K562 (cell line): ENCODE data around the gene PRUNE1. TPM values are rescaled to one million over a fixed set of nuclear protein-coding genes. Genes with fewer than 3 reads are reported as not detected.

ENCODE experiments used
- BCOR ChIP-seq: fragments of 450-650 bp; IDR thresholded peaks from 2 replicates; pipeline ENCODE4 v1.6.1; 2016
- BHLHE40 ChIP-seq: IDR thresholded peaks from 2 replicates; pipeline ENCODE4 v1.6.1; 2011; ENCODE audit warnings: low read length, improper control_type of control experiment
- CEBPB ChIP-seq: fragments of 450-650 bp; IDR thresholded peaks from 2 replicates; pipeline ENCODE4 v1.6.1; 2016; ENCODE audit warnings: missing genetic modification characterization, missing compliant biosample characterization
- CEBPG ChIP-seq, 3 experiments: fragments of 200-800 bp in 1 of 3; sonication (Bioruptor generic) in 1 of 3; sonication (generic) in 1 of 3; formaldehyde crosslinking in 1 of 3; IDR thresholded peaks in 2 of 3; conservative IDR thresholded peaks in 1 of 3; 2 replicates each; pipeline versions ENCODE4 v1.6.1 to v1.8.0; 2016 to 2022; ENCODE audit warnings: missing compliant biosample characterization in 2 of 3, missing genetic modification characterization in 2 of 3, mild to moderate bottlenecking in 1 of 3, missing genetic modification reagents in 1 of 3
- EGR1 ChIP-seq: fragments of 450-650 bp; conservative IDR thresholded peaks from 2 replicates; pipeline ENCODE4 v1.6.1; 2017; ENCODE audit warnings: mild to moderate bottlenecking
- HDAC1 ChIP-seq, 2 experiments: fragments of 450-650 bp; IDR thresholded peaks; 2 replicates each; pipeline ENCODE4 v1.6.1; 2016 to 2017; ENCODE audit warnings: inconsistent platforms in 1 of 2, mild to moderate bottlenecking in 1 of 2, moderate library complexity in 1 of 2
- IFI16 ChIP-seq: fragments of 250-450 bp; sonication (Bioruptor Pico); IDR thresholded peaks from 2 replicates; pipeline ENCODE4 v2.1.2; 2022; ENCODE audit warnings: mild to moderate bottlenecking, inconsistent platforms
- KLF13 ChIP-seq: fragments of 450-650 bp; IDR thresholded peaks from 2 replicates; pipeline ENCODE4 v1.6.1; 2016; ENCODE audit warnings: missing genetic modification characterization, low read depth, mild to moderate bottlenecking, missing compliant biosample characterization, moderate library complexity, borderline replicate concordance
- MBD2 ChIP-seq: sonication (generic); IDR thresholded peaks from 2 replicates; pipeline ENCODE4 v1.6.1; 2016; ENCODE audit warnings: low read depth, borderline replicate concordance
- MECOM ChIP-seq: fragments of 250-450 bp; sonication (Bioruptor Pico); IDR thresholded peaks from 2 replicates; pipeline ENCODE4 v1.8.0; 2022; ENCODE audit warnings: inconsistent platforms
- NONO ChIP-seq, 2 experiments: fragments of 200-400 bp in 1 of 2; fragments of 450-650 bp in 1 of 2; formaldehyde crosslinking in 1 of 2; IDR thresholded peaks; 2 replicates each; pipeline ENCODE4 v1.6.1; 2017; ENCODE audit warnings: low read depth in 2 of 2, mild to moderate bottlenecking in 2 of 2, moderate library complexity in 2 of 2, low read length in 1 of 2
- NR1H2 ChIP-seq: sonication (generic); formaldehyde crosslinking; IDR thresholded peaks from 2 replicates; pipeline ENCODE4 v1.4.0; 2020; ENCODE audit warnings: mild to moderate bottlenecking, missing genetic modification reagents
- PHB ChIP-seq: fragments of 250-450 bp; sonication (Bioruptor Pico); IDR thresholded peaks from 2 replicates; pipeline ENCODE4 v1.5.0; 2021
- POLR2G ChIP-seq: fragments of 200-400 bp; formaldehyde crosslinking; IDR thresholded peaks from 2 replicates; pipeline ENCODE4 v1.6.1; 2017; ENCODE audit warnings: low read depth, mild to moderate bottlenecking, antibody characterized with exemption, low read length, moderate library complexity
- RBBP5 ChIP-seq: fragments of 200-600 bp; sonication (generic); IDR thresholded peaks from 2 replicates; pipeline ENCODE4 v1.6.1; 2012; ENCODE audit warnings: borderline replicate concordance, mild to moderate bottlenecking, low read length, control low read depth, inconsistent platforms; ENCODE audit not compliant: insufficient read depth, poor library complexity, severe bottlenecking
- RCOR1 ChIP-seq, 2 experiments: IDR thresholded peaks; 2 replicates each; pipeline ENCODE4 v1.6.1; 2012; ENCODE audit warnings: low read depth in 2 of 2, low read length in 2 of 2, borderline replicate concordance in 1 of 2, improper control_type of control experiment in 1 of 2
- RNF219 ChIP-seq: fragments of 250-450 bp; sonication (Bioruptor Pico); IDR thresholded peaks from 2 replicates; pipeline ENCODE4 v1.5.0; 2022; ENCODE audit warnings: mild to moderate bottlenecking
- SMARCA4 ChIP-seq: fragments of 450-650 bp; IDR thresholded peaks from 2 replicates; pipeline ENCODE4 v1.6.1; 2016
- SNRNP70 ChIP-seq: fragments of 200-400 bp; formaldehyde crosslinking; optimal IDR thresholded peaks from 2 replicates; pipeline ENCODE3; 2017; ENCODE audit warnings: low read depth, low read length
- SPI1 ChIP-seq: IDR thresholded peaks from 2 replicates; pipeline ENCODE4 v1.6.1; 2011; ENCODE audit warnings: low read depth, low read length, control low read depth, borderline replicate concordance
- STAT5B ChIP-seq: fragments of 250-450 bp; sonication (Bioruptor Pico); IDR thresholded peaks from 2 replicates; pipeline ENCODE4 v1.8.0; 2021; ENCODE audit warnings: mild to moderate bottlenecking, inconsistent platforms
- ZNF140 ChIP-seq: fragments of 250-450 bp; sonication (Bioruptor Pico); IDR thresholded peaks from 2 replicates; pipeline ENCODE4 v1.8.0; 2021; ENCODE audit warnings: moderate library complexity, mild to moderate bottlenecking, inconsistent platforms
- ZNF280A ChIP-seq: fragments of 450-650 bp; IDR thresholded peaks from 2 replicates; pipeline ENCODE4 v1.6.1; 2018; ENCODE audit warnings: mild to moderate bottlenecking, low read depth; ENCODE audit not compliant: partially characterized antibody
- ZNF408 ChIP-seq: fragments of 250-450 bp; sonication (Bioruptor Pico); IDR thresholded peaks from 2 replicates; pipeline ENCODE4 v1.4.0; 2020; ENCODE audit warnings: low read depth, mild to moderate bottlenecking, moderate library complexity
- ZNF584 ChIP-seq: fragments of 200-800 bp; sonication (Bioruptor generic); IDR thresholded peaks from 2 replicates; pipeline ENCODE4 v1.6.1; 2016; ENCODE audit warnings: low read depth, mild to moderate bottlenecking, missing genetic modification characterization, missing compliant biosample characterization
- ZNF780A ChIP-seq: fragments of 250-450 bp; sonication (Bioruptor Pico); IDR thresholded peaks from 2 replicates; pipeline ENCODE4 v1.5.0; 2021; ENCODE audit warnings: mild to moderate bottlenecking
- polyA plus RNA-seq, 8 experiments: library from polyadenylated mRNA; depleted of rRNA in 4 of 8; stranded (reverse) in 5 of 8; unstranded in 3 of 8; fragments of >200 nt; fragmentation: Nextera tagmentation in 2 of 8; fragmentation: Illumina TruSeq in 1 of 8; extraction: Ambion mirVana in 2 of 8; extraction: Trizol in 1 of 8; gene quantifications; 2 replicates each; pipeline versions ENCODE4 v1.2.1 to v1.2.3, GENCODE V29; 2011 to 2014; ENCODE audit warnings: inconsistent platforms in 1 of 8, missing spikeins in 1 of 8
- total RNA-seq, 7 experiments: library from RNA; depleted of rRNA in 6 of 7; stranded (reverse); fragments of >200 nt in 6 of 7; fragmentation: Illumina TruSeq in 2 of 7; extraction: Trizol in 2 of 7; gene quantifications; 2 replicates each; pipeline versions ENCODE4 v1.2.1 to v1.2.3, GENCODE V29; 2011 to 2021; ENCODE audit warnings: low replicate concordance in 1 of 7

PRUNE1 gene
- total and polyA plus RNA-seq, 9 of the 15 experiments (the other 6 are each of a cell fraction or from before 2014, with no cell fraction given), result 16.7 to 48.3 (median 26.2) TPM

- TF ChIP-seq BHLHE40, result 0 out of 2 replicates have a peak, but pooled peaks have one; percentile 30
- peak in 1 of 2 experiments; percentile 13; a peak in 1 of 4 replicates for TF ChIP-seq RCOR1 (IDR thresholded peaks at IDR 0.05; ENCODE audit: borderline replicate concordance in 1 of 2, low read depth in 2 of 2, low read length in 2 of 2)
- TF ChIP-seq PHB (CRISPR knock-in tag), result no peak
- no peak for TF ChIP-seq SPI1
- TF ChIP-seq CEBPB, result peak; percentile 91
- TF ChIP-seq ZNF584, result no peak
- 0 out of 4 replicates have a peak, but pooled peaks of 1 of the 2 experiments have one; percentile 17 for TF ChIP-seq HDAC1 (IDR thresholded peaks at IDR 0.05)
- no peak for TF ChIP-seq RNF219 (CRISPR knock-in tag)
- no peak for TF ChIP-seq NONO (IDR thresholded peaks at IDR 0.05; ENCODE audit: low read depth in 2 of 2, low read length in 1 of 2)
- TF ChIP-seq NR1H2 (CRISPR knock-in tag), result no peak
- no peak for TF ChIP-seq BCOR
- no peak for TF ChIP-seq KLF13 (tag)
- TF ChIP-seq ZNF280A, result no peak
- TF ChIP-seq CEBPG (CRISPR knock-in tag; IDR thresholded peaks at IDR 0.05), result no peak; the same call in 1 of the 2 replicates
- TF ChIP-seq CEBPG (tag; conservative IDR thresholded peaks at IDR 0.05 in 1 of 2, IDR thresholded peaks at IDR 0.05 in 1 of 2), result peak; percentile 51 to 55; a peak in 2 of 4 replicates
- no peak for TF ChIP-seq ZNF408 (CRISPR knock-in tag)
- TF ChIP-seq ZNF140 (CRISPR knock-in tag), result no peak
- TF ChIP-seq SNRNP70, result no peak
- no peak for TF ChIP-seq SMARCA4
- TF ChIP-seq EGR1, result 0 out of 2 replicates have a peak, but pooled peaks have one; percentile 11
- no peak for TF ChIP-seq STAT5B (CRISPR knock-in tag)
- TF ChIP-seq ZNF780A (CRISPR knock-in tag), result no peak
- no peak for TF ChIP-seq MBD2
- 0 out of 2 replicates have a peak, but pooled peaks have one; percentile 18 for TF ChIP-seq POLR2G
- peak; percentile 34 for TF ChIP-seq RBBP5
- no peak for TF ChIP-seq MECOM
- TF ChIP-seq IFI16 (CRISPR knock-in tag), result no peak
These were observed 37.3 kb upstream of the PRUNE1 start (continued) for GRCh38 chr1:150970808-150971582.
